ENCODE results near the gene SH3BP5.
A peak's percentile ranks its signal among the peaks of the same experiment; 100 is the strongest.
"Not testable (repeated sequence)": the region's sequence is repeated elsewhere in the genome, so short reads cannot be mapped to it uniquely, and the experiment has no call there.

The SH3BP5 gene, protein sequence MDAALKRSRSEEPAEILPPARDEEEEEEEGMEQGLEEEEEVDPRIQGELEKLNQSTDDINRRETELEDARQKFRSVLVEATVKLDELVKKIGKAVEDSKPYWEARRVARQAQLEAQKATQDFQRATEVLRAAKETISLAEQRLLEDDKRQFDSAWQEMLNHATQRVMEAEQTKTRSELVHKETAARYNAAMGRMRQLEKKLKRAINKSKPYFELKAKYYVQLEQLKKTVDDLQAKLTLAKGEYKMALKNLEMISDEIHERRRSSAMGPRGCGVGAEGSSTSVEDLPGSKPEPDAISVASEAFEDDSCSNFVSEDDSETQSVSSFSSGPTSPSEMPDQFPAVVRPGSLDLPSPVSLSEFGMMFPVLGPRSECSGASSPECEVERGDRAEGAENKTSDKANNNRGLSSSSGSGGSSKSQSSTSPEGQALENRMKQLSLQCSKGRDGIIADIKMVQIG

DNA sequence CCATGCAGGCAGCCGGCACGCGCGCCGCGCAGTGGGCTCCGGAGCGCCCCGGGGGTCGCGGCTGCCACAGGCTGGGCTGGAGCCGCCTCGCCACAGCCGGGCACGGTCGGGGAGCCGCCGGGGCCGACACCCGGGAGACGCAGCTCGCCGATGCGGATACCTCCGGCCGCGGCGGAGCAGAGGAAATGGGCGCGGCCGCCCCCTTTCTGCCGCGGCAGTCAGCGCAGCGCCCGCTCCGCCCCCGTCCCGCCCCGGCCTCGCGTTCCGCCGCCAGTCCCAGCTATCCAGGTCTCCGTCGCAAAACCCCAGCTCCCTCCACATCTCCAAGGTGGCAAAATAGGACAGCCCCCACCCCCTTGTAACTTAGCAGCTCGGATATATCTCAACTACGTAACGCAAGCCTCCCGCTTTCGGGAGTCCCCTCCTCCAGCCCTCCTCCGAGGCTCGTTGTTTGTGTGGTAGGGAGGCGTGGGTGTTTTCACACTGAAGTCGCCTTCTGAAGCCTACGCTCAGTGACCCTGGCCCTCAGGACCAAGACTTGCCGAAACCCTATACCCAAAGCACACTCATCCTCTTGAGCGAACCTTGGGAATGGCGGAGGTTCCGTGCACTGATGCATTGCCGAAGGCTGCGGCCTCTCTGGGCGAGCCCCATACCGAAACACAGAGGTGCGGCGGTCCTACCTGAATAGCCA lies at the start of gene SH3BP5:
Gene SH3BP5 (minus strand): TSS at position 182 of the 694 bp plus-strand sequence. CDS start 178 bp downstream, at position 4.
- peak; percentile 57 to 72 for DNase-seq

DNA sequence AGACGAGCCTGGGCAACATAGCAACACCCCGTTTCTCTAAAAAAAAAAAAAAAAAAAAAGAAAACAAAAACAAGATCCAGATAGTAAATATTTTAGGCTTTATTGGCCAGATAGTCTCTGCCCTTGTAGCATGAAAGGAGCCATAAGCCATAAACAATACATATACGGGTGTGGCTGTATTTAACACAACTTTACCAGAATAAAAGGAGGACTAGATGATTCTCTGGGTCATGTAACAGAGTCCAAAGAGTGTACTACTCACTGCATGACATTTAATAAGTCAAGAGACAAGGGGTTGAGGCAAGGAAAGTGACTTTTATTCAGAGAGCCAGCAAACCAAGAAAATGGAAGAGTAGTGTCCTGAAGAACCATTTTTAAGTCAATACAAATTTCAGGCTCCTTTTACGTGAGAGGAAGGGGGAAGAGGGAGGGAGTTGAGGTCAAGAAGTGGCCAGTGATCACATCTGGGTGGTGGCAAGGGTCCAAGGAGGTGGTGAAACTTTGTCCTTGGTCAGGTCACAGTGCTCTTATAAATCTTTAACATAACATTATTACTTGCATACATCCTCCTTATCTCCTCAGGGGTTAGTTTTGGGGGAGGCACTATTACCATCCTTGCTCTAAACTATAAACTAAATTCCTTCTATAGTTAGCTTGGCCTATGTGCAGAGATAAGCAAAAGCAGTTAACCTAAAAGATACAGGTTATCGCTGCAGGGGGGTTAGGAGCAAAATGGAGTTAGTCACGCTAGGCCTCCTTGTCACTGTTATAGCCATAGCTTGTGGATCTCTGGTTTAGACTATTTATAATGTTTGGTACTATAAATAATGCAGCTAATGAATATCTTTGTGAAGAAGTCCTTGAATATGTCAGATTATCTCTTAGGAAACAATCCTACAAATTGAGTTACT lies 48.8 kb upstream of the SH3BP5 start:
- DNase-seq: no peak

DNA sequence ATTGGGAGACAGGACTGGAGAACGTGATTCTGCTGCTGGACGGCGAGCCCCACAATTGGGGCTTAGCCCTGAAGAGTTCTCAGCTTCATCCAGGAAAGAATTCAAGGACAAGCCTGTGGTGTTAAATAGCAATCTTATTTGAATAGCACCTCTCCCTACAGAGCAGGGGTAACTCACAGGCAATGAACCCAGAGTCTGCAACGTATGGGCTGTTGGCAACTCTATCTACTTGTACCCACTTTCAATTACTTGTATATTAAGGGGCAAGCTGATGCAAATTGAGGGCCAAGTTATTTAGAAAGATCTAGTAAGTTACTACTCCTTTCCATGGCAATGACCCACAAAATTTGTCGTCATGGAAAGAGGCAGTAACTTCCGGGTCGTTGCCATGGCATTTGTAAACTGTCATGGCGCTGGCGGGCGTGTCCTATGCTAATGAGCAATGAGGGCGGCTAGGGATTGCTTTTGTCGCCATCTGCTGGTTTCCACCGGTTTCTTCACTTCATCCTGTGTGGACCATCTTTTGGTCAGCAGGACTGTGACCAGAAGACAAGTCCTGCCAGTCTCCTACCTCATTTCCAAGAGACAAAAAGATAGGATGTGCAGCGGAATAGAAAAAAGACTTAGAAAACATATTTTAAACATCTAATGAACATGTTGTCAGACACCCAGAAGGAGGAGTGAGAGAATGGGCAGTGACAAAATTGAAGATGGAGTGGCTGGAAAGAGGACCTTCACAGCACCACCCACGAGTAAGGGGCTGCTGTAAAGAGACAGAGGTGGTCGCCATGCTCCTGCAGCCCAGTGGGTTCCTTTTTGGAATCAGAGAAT lies 45.8 kb upstream of the SH3BP5 start:
- peak; percentile 83 to 93 for DNase-seq

DNA sequence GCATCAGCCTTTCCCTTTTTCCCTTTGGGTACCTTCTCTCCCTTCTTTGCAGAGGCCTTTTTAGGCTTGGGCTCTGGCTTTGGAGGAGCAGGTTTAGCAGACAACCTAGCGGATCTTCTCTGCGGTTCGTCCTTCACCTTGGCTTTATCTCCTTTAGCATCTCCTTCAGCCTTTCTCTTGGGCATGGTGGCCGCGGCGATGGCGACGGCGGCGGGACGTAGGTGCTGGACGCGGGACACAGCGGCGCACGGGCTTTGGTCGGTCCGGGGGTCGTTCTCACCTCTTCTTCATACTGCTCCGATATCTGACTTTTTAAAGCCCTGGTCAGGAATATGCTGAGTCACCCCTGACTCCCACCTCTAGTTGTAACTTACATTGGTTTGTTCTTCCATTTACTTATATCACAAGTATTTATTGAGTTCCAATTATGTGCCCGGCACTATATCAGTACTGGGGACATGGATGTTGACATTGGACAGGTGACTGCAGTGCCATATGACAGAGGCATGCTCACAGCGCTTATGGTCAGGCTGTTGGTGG lies 43.1 kb upstream of the SH3BP5 start:
- DNase-seq: no peak

DNA sequence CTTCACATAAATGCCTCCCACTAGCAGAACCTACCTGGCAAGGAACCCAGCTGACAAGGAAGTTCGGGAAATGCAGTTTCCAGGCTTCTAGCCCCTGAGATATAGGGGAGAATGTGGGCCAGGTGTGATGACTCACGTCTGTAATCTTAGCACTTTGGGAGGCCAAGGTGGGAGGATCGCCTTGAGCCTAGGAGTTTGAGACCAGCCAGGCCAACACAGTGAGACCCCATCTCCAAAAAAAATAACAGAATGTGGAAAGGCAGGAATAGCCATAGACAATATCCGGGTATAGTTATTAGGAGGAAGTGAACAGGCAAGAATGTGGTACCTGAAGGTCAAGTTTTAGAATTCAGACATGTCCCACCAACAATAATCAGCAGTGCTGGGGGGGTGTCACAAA lies 40.5 kb upstream of the SH3BP5 start:
- no peak for DNase-seq

DNA sequence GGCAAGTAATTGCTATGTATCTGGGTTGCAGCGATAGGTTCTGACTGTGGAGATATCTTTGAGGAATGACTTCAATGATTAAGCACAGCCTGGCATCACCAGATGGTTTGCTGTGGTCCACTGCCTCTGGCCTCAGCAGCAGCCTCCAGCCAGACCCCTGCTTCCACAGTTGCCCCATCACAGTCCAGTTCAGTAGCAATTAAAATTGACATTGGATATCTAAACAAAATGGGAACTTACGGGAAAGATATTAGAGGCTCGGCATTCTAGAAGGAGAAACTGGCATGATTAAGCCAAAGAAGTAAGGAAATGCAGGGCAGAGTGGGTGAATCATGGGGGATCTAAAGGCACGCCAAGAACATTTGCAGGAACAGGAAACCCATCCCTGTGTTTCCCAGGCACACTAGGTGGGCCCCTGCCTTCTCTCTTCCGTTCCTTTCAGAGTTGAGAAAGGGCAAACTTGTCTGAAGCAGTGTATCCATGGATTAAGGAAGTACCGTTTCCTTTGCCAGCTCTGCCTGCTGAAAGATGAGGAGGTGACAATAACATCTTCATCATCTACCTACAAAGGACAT lies 36.3 kb upstream of the SH3BP5 start:
- no peak for DNase-seq

DNA sequence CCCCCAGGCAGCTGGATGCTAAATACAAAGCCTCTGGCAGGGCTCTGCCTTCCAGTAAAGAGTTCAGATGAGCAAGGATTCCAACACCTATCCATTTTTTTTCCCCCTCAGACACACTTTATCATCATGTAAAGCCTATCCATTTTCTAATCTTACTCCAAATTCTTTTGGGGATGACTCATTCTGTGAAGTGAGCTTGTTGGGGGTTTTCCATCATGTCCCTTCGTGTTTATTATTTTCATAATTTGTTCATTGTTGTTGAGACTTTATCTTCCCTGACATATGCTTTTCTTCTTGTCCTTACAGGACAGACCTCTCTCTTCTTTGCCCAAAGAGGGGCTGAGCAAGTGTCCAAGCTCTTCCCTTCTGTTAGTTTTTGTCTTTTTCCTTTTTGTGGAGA lies 34.7 kb upstream of the SH3BP5 start:
- DNase-seq: no peak

DNA sequence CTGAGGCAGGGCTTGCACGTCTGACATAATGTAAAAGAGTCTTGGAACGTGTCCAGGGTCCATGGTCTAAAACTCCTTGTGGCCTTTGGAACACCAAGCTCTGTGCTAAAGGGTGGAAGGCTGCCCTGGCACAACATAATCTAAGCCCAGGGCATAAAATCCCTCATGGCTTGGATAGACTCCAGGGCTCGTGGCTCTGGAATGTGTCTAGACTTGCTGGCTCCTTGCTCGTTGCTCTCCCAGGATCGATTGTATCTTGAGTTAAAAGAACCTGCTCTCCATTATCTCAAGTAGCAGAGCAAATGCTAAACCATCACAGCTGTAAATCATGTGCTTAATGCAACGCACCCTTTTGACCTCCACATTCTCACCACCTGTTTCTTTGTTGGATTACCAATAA lies 31.7 kb upstream of the SH3BP5 start:
- DNase-seq: not testable (repeated sequence)

DNA sequence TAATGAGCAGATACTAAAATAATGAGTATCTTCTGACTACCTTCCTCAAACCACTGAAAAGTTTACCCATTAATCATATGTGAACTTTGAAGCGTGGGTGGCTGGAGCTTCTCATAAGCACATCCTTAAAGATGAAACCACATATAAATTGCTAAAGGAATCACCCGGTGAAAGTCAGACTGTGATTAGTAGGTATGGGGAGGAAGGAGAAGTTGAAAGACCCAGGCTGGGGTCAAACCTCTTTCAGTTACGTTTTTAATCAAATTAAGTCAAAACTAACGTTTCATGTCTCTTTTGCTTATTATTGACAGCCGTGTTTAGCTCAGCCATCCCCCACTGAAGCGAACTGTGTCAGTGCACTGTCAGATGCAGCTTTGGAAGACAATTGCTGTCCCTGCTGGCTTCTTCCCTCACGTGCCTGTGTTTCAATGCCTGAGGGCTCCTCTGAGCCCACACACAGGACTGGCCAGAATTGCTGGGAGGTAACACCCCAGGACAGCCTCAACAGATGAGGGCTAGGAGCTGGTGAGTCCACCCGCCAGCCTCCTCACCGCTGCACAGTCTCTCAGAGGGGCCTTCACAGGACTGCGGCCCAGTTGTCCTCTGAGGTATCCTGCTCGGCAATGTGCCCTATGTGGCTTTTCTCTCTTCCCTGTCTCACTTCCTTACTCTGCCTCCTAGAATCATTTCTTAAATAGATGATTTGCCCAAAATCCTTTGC lies 29.3 kb upstream of the SH3BP5 start:
- peak; percentile 28 to 45 for DNase-seq

DNA sequence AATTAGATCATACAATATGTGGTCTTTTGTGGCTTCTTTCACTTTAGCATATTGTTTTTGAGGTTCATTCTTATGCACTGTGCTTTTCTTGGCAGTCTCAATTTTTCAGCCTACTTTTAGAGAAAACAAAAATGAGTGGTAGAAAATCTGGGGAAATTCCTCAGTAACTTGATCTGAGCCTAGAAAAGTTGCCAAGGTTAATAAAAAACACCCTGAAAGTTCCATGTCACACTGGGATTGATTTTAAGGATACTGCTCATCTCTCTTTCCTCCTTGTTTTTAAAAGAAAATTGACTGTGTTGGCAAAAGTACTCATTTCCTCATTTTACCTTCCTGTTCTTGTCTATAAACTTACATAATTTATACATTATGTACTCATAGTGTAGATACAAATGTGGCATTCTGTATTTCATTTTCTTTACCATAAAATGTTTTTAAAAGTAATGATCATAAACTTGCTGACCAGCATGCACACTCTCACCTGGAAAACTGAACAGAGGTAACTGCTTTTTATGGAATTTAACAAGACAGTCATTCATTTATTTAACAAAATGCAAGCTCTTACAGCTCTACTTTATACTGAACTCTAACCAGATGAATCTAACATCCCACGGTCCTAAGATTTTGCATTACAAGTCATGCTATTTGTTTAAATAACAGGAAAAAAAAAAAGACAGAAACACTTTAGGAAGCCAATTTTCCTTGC lies 28.6 kb upstream of the SH3BP5 start:
- no peak for DNase-seq

DNA sequence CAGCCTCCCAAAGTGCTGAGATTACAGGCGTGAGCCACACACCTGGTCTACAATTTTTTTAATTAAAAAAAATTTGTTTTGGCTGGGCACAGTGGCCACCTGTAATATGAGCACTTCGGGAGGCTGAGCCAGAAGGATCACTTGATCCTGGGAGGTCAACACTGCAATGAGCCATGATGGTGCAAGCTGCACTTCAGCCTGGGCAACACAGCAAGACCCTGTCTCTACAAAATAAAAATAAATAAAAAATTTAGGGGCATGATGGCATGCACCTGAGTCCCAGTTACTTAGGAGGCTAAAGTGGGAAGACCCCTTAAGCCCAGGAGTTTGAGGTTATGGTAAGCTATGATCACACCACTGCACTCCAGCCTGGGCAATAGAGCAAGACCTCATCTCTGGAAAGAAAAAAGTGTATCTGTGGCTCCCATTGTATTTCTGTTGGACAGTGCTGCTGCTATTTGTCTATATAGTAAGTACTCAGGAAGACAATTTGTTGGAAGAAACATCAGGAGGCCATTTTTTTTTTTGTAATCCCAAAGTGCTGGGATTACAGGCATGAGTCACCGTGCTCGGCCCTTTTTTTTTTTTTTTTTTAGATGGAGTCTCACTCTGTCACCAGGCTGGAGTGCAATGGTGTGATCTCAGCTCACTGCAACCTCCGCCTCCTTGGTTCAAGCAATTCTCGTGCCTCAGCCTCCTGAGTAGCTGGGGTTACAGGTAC lies 27.5 kb upstream of the SH3BP5 start:
- DNase-seq: no peak

DNA sequence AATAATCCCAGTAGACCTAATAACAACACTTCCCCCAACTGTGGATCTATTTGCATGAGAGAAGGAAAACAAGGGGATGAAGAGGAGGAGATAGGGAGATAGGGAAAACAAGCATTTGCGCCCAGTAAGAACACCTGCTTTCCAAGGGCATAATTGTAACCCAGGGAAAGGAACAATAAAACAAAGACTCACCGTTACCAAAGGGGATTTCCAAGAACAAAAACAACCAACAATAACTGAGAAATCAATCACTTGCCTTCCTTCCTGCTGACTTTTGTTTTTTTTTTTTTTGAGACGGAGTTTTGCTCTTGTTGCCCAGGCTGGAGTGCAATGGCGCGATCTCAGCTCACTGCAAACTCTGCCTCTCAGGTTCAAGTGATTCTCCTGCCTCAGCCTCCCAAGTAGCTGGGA lies 24.3 kb upstream of the SH3BP5 start:
- not testable (repeated sequence) for DNase-seq

DNA sequence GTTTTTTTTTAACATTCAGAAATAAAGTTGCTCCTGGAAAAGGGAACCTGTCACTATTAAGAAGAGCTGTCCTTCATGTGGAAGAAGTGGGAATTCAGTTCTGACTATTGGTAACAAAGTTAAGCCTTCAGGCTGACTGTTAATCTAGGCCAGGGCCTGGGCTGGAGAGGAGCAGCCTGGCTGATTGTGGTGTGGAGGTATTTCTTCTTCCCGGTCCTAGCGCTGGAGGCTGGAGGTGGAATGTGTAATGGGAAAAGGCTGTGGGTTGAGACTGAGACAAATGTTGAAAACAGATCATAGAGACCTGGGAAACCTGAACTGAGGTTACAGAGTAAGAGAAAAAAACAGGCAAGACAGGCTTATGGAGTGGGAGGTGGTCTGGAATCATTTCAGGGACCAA lies 23.8 kb upstream of the SH3BP5 start:
- no peak for DNase-seq

DNA sequence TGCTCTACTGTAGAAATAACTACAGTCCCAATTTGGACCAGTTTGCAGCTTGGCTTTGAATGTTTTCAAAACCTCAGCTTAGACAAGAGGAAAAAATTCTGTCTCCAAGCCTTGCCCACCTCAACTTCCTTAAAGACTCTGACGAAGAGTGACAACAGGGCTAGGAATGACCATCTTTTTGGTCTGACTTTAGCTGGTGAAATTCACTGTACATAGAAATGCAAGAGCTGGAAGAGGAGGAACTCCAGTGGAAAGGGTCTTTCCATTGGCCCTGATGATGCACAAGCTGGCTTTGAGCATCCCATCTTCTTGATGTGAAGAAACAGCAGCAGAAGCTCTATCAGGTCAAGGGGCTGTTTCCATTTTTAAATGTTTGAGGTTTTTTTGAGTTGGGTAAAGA lies 22.7 kb upstream of the SH3BP5 start:
- no peak for DNase-seq

DNA sequence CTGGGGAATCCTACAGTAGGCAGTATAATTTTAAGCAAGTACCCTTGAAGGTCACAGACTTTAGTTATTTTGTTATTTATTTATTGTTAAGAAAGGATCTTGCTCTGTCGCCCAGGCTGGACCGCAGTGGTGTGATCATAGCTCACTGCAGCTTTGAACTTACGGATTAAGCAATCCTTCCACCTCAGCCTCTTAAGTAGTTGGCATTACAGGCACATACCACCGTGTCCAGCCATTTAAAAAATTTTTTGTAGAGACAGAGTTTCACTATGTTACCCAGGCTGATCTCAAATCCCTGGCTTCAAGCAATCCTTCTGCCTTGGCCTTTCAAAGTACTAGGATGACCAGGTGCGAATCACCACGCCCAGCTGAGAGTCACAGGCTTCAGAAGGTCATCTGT lies 22.1 kb upstream of the SH3BP5 start:
- DNase-seq: no peak

DNA sequence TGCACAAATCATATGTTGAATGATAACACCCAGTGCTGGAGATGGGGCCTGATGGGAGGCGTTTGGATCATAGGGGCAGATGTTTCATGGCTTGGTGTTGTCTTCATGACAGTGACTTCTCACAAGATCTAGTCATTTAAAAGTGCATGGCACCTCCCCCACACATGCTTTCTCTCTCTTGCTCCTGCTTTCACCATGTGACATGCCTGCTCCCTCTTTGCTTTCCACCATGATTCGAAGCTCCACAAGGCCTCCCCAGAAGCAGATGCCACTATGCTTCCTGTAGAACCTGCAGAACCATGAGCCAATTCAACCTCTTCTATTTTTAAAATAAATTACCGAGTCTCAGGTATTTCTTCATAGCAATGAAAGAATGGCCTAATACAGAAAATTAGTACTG lies 17.8 kb upstream of the SH3BP5 start:
- DNase-seq: no peak

DNA sequence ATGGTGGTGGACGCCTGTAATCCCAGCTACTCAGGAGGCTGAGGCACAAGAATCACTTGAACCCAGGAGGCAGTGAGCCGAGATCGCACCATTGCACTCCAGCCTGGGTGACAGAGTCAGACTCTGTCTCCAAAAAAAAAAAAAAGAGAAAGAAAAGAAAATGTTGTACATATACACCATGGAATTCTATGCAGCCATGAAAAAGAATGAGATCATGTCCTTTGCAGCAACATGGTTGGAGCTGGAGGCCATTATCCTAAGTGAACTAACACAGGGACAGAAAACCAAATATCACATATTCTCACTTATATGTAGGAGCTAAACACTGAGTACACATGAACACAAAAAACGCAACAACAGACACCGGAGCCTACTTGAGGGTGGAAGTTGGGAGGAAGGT lies 17.1 kb upstream of the SH3BP5 start:
- DNase-seq: not testable (repeated sequence)

DNA sequence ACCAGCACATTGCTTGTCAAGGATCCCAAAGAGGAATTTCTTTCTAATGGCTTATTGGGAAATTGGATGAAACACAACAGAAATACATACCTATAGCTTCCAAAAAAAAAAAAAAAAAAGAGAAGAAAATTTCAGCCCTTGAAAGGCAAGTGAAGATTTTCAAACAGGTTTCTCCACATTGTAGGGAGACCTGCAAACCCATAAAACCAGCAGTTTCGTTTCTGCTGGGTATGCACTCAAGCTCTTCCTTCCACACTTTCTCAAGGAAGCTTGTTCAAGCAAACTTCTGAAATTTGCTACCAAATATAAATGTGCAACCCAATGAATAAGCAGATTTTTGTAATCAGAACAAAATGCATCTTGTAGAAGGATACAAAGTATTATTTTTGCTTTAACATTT lies 15.9 kb upstream of the SH3BP5 start:
- no peak for DNase-seq

DNA sequence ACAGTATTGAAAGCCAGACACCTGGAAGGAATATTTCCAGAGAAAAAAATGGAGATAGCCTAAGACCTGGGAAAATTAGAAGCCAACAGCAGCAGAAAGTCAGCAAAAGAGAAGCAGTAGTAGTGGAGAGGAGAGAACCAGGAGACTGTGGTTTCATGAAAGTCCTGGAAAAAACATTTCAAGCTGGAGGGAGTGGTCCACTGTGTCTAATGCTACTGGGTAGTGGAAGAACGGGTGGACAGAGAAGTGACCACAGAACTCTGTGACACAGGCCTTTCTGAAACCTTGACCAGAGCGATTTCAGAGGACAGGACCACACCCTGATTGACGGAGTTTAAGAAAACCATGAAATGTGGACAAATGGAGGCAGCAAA lies 15.3 kb upstream of the SH3BP5 start:
- DNase-seq: no peak
